Measurements from ENCODE around the gene RSAD1.
A peak's percentile ranks its signal among the peaks of the same experiment; 100 is the strongest.

The RSAD1 gene

DNA sequence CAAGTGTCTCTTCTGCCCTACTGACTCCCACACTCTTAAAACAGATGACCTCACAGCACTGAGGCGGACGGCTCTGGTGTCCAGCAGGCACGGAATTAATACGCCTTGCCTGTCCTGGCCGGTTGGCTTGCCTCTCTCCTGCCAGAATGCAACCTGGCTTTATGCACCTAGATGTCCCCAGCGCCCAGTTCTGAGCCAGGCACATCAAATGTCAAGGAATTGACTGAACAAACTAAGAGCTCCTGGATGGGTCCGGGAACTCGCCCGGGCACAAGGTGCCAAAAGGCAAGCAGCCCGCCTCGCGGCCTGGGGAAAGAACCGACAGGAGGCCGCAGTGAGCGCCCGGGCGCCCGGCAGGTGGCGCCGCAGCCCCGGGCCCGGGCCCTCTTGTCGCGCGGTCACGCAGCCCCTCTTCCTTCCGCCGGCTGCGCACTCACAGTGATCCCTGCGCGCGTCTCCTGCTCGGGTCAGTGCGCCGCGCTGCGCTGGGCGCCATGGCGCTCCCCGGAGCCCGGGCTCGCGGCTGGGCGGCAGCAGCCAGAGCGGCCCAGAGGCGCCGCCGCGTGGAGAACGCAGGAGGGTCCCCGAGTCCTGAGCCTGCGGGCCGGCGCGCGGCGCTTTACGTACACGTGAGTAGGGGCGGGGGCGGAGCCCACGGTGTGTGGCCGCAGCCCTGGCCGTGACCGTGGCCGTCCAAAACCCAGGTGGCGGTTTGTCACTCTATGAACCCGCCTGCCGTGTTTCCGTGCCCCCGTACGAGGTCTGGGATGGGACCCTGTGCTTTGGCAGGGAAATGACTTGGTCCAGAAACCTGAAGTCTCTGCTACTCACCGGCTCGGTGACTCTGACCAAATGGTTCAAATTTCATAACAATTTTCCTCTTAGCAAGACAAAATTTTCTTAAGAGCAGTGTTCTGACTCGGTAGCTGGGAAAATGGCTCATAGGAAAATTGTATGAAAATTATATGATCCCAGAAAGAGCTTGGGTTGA, at the start of gene RSAD1:
TSS of gene RSAD1 (plus strand) at position 470 of the 991 bp plus-strand sequence. CDS start at position 495, 25 bp downstream.
- peak within 1 kb of the TSS; percentile 82 for H3K9ac ChIP-seq (ENCODE audit: low read depth, low read length)
- no peaks in the 10 kb centered on the region; the same call in 1 of the 2 replicates for H3K4me1 ChIP-seq (ENCODE audit: insufficient read depth, low read length)
- no peak within 1 kb of the TSS for H3K27ac ChIP-seq (ENCODE audit: low read length)
- no peaks in the 10 kb centered on the region for H3K9me3 ChIP-seq (ENCODE audit: insufficient read depth, low read depth, low read length)
- H3K4me3 ChIP-seq (ENCODE audit: low read length), result peak within 1 kb of the TSS; percentile 91
- H3K27me3 ChIP-seq (ENCODE audit: insufficient read depth, low read length), result peaks cover 38% of the 10 kb centered on the region
- peaks cover 13% of the 10 kb centered on the region for H3K36me3 ChIP-seq (ENCODE audit: insufficient read depth, low read depth, low read length)

- Histone ChIP-seq H3K9me3 (ENCODE audit: insufficient read depth, low read depth, low read length) (no peaks in the 10 kb centered on the region), H3K4me3 (ENCODE audit: low read length) (no peak overlapping the region), H3K27me3 (ENCODE audit: insufficient read depth, low read length) (peaks cover 10% of the 10 kb centered on the region), H3K9ac (ENCODE audit: low read depth, low read length) (no peak overlapping the region), H3K36me3 (ENCODE audit: insufficient read depth, low read depth, low read length) (no peaks in the 10 kb centered on the region), H3K27ac (ENCODE audit: low read length) (no peak overlapping the region), H3K4me1 (ENCODE audit: insufficient read depth, low read length) (peaks cover 5% of the 10 kb centered on the region; the same call in 1 of the 2 replicates)
Observed at GRCh38 chr17:50429793-50430192, 48.9 kb upstream of the RSAD1 start.

DNA sequence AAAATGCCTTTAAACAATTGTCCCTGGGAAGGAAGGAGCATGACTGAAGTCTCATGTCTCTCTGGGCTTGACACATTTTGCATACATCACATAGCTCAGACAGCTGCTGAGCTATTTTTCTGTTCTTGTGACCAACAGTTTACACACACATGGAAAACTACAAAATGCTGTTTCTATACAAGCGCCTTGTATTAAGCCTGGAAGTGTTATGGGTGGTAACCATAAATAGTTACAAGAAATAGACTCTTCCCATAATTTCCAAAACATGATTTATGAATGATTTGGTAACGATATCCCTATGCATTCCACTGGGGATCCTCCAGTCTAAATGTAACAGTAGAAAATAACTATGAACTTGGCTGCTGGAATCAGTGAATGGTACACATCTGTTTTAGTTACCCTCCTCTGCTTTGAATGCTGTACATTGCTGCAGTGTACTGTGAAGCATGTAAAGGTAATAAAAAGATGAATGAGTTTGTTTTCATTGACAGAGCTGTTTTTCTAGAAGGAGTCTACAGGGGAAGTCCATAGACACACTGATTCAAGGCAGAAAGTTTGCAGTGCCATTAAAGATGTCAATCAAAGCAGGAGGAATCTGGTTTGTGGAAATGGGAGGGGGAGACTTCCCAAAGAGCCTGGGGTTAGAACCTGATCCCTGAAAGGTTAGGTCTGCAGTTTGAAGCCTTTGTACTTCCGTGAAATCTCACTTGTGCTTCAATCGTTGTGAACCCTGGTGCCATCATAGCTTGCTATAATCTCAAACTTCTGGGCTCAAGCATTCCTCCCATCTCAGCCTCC, 47.6 kb upstream of the RSAD1 start:
- no peak overlapping the region for H3K27ac ChIP-seq (ENCODE audit: low read length)
- no peaks in the 10 kb centered on the region for H3K36me3 ChIP-seq (ENCODE audit: insufficient read depth, low read depth, low read length)
- H3K4me3 ChIP-seq (ENCODE audit: low read length), result no peak overlapping the region
- peaks cover 5% of the 10 kb centered on the region; the same call in 1 of the 2 replicates for H3K4me1 ChIP-seq (ENCODE audit: insufficient read depth, low read length)
- H3K27me3 ChIP-seq (ENCODE audit: insufficient read depth, low read length), result no peaks in the 10 kb centered on the region
- no peaks in the 10 kb centered on the region for H3K9me3 ChIP-seq (ENCODE audit: insufficient read depth, low read depth, low read length)
- no peak overlapping the region for H3K9ac ChIP-seq (ENCODE audit: low read depth, low read length)

DNA sequence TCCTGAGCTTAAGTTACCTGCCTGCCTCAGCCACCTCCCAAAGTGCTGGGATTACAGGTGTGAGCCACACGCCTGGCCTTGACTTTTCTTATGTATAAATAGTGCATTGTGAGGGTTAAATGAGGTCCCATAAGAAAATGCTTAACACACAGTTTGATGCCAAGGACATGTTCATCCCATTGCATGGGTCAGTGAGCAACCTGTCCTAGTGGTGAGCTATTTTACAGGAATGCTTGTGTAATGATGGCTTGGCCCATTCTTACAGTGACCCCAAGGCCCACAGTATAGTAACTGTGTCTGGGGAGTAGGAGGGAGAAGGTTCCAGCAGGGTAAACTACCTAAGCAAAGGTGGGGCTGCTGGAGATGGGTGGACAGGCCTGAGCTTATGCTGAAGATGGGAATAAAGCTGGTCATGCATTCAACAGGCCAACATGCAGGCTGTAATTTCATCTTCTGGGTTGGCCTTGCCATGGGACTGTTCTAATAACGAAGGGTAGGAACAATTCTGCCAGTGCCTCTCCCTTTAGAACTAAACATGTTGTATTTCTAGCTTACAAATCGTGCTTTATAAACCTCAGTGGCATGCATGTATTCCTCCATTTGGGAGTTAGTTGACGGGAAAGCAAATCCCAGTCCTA, 46.4 kb upstream of the RSAD1 start:
- Histone ChIP-seq H3K27ac (ENCODE audit: low read length) (no peak overlapping the region), H3K4me3 (ENCODE audit: low read length) (no peak overlapping the region), H3K9me3 (ENCODE audit: insufficient read depth, low read depth, low read length) (no peaks in the 10 kb centered on the region), H3K4me1 (ENCODE audit: insufficient read depth, low read length) (no peaks in the 10 kb centered on the region), H3K36me3 (ENCODE audit: insufficient read depth, low read depth, low read length) (no peaks in the 10 kb centered on the region), H3K27me3 (ENCODE audit: insufficient read depth, low read length) (no peaks in the 10 kb centered on the region), H3K9ac (ENCODE audit: low read depth, low read length) (no peak overlapping the region)

GRCh38 chr17:50437409-50437808, 41.3 kb upstream of the RSAD1 start:
- no peak overlapping the region for H3K9ac ChIP-seq (ENCODE audit: low read depth, low read length)
- no peaks in the 10 kb centered on the region for H3K36me3 ChIP-seq (ENCODE audit: insufficient read depth, low read depth, low read length)
- no peaks in the 10 kb centered on the region for H3K9me3 ChIP-seq (ENCODE audit: insufficient read depth, low read depth, low read length)
- H3K4me1 ChIP-seq (ENCODE audit: insufficient read depth, low read length), result no peaks in the 10 kb centered on the region
- H3K27me3 ChIP-seq (ENCODE audit: insufficient read depth, low read length), result no peaks in the 10 kb centered on the region
- H3K27ac ChIP-seq (ENCODE audit: low read length), result no peak overlapping the region
- H3K4me3 ChIP-seq (ENCODE audit: low read length), result no peak overlapping the region

DNA sequence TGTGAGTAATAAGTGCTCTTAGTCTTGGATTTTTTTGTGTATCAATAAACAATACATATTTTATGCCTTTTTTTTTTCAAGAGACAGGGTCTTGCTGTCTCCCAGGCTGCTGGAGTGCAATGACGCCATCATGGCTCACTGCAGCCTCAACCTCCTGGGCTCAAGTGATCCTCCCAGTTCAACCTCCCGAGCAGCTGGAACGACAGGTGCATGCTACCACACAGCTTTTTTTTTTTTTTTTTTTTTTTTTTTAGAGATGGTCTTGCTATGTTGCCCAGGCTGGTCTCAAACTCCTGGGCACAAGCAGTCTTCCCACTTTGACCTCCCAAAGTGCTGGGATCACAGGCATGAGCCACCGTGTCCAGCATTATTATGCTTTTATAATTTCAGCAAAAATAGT, 39.7 kb upstream of the RSAD1 start:
- Histone ChIP-seq H3K4me3 (ENCODE audit: low read length) (no peak overlapping the region), H3K36me3 (ENCODE audit: insufficient read depth, low read depth, low read length) (no peaks in the 10 kb centered on the region)

DNA sequence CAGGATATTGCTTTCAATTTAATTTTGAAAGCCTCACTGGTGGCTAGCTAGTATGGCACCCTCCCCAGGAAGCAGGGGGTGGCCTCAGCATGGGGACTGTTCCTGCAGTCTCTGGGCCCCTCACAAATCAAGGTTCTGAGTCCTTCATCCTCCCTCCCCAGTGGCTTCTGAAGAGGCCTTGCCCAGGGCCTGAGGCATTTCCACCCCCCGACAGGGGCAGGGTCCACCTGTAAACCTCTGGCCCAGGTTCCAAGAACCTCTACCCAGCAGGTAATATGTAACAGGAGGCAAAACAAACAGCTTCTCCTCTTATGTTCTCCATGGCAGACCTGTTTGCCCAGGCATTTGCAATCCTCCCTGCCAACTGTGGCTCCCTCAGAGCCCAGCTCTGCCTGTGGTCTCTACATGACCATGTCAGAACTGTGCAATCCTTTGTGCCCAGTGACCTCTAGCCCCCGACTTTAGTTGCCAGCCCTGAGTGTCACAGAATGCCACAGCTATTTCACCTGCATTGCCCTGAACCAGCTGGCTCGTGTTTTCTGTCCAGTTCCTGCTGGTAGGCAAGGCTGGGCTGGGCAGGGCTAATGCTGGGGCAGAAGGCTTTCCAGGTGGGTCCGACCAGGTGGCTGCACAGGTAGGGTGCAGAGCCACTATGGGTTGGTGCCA, 38.4 kb upstream of the RSAD1 start:
- no peaks in the 10 kb centered on the region for H3K27me3 ChIP-seq (ENCODE audit: insufficient read depth, low read length)
- no peak overlapping the region for H3K9ac ChIP-seq (ENCODE audit: low read depth, low read length)
- H3K27ac ChIP-seq (ENCODE audit: low read length), result no peak overlapping the region
- H3K4me3 ChIP-seq (ENCODE audit: low read length), result no peak overlapping the region
- H3K4me1 ChIP-seq (ENCODE audit: insufficient read depth, low read length), result no peaks in the 10 kb centered on the region
- H3K36me3 ChIP-seq (ENCODE audit: insufficient read depth, low read depth, low read length), result no peaks in the 10 kb centered on the region
- no peaks in the 10 kb centered on the region for H3K9me3 ChIP-seq (ENCODE audit: insufficient read depth, low read depth, low read length)

More for the DNA sequence above, 39.7 kb upstream of the RSAD1 start:
- H3K27me3 ChIP-seq (ENCODE audit: insufficient read depth, low read length), result no peaks in the 10 kb centered on the region
- no peaks in the 10 kb centered on the region for H3K4me1 ChIP-seq (ENCODE audit: insufficient read depth, low read length)
- H3K27ac ChIP-seq (ENCODE audit: low read length), result no peak overlapping the region
- H3K9ac ChIP-seq (ENCODE audit: low read depth, low read length), result no peak overlapping the region
- no peaks in the 10 kb centered on the region for H3K9me3 ChIP-seq (ENCODE audit: insufficient read depth, low read depth, low read length)

DNA sequence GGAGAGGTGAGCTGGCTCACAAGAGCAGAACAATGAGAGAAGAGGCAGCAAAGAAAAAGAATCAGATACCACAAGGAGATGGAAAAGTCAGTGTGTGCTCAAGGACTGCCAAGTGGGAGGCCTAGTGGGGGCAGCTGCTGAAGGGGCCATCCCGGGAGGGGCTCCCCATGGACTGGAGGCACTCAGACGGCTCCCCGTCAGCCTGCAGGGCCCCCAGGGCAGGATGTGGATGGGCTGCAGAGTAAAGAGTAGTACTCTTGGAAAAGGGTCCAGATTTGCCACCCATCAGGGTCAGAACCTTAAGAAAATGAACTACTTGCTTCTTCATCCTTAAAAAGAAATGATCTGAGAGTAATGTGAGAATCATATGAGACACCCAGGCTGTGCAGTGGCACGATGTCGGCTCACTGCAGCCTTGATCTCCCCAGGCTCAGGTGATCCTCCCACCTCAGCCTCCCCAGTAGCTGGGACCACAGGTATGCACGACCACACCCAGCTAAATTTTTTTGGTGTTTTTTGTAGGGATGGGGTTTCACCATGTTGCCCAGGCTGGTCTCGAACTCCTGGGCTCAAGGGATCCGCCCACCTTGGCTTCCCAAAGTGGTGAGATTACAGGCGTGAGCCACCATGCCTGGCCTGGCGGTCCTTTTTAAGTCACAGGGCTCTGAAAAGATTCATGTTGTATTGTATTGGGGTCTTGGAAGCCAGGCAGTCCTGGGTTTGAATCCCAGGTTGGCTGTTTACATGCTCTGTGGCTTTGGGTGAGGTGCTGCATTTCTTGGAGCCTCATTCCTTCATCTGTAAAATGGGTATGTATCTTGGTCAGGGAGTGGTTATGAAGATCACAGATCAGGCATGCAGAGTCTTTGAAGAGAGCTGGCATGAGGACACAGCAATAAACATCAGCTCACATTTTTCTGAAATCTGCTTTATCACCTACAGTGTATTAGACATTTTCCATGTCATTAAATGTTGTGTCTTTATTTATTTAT, 37.5 kb upstream of the RSAD1 start:
- Histone ChIP-seq H3K9ac (ENCODE audit: low read depth, low read length) (no peak overlapping the region), H3K4me3 (ENCODE audit: low read length) (no peak overlapping the region), H3K9me3 (ENCODE audit: insufficient read depth, low read depth, low read length) (no peaks in the 10 kb centered on the region)

GRCh38 chr17:50443505-50443974, 35.1 kb upstream of the RSAD1 start:
- H3K9me3 ChIP-seq (ENCODE audit: insufficient read depth, low read depth, low read length), result no peaks in the 10 kb centered on the region
- no peaks in the 10 kb centered on the region for H3K4me1 ChIP-seq (ENCODE audit: insufficient read depth, low read length)
- no peak overlapping the region for H3K9ac ChIP-seq (ENCODE audit: low read depth, low read length)
- H3K36me3 ChIP-seq (ENCODE audit: insufficient read depth, low read depth, low read length), result no peaks in the 10 kb centered on the region
- no peaks in the 10 kb centered on the region for H3K27me3 ChIP-seq (ENCODE audit: insufficient read depth, low read length)
- no peak overlapping the region for H3K4me3 ChIP-seq (ENCODE audit: low read length)
- no peak overlapping the region for H3K27ac ChIP-seq (ENCODE audit: low read length)

More for the DNA sequence above, 37.5 kb upstream of the RSAD1 start:
- Histone ChIP-seq H3K36me3 (ENCODE audit: insufficient read depth, low read depth, low read length) (no peaks in the 10 kb centered on the region), H3K27ac (ENCODE audit: low read length) (no peak overlapping the region), H3K4me1 (ENCODE audit: insufficient read depth, low read length) (no peaks in the 10 kb centered on the region), H3K27me3 (ENCODE audit: insufficient read depth, low read length) (no peaks in the 10 kb centered on the region)
